HG03066 (cell line): ENCODE measurements around the gene ZNF429.
"Not testable (repeated sequence)": the region's sequence is repeated elsewhere in the genome, so short reads cannot be mapped to it uniquely, and the experiment has no call there.

ENCODE experiments used
- ATAC-seq: cut with Tn5 transposase; IDR thresholded peaks from one replicate; pipeline ENCODE4 v1.9.1; 2021; ENCODE audit warnings: low read depth; ENCODE audit not compliant: unreplicated experiment

Gene ZNF429

GRCh38 chr19:21512609-21513008 is 7.2 kb downstream of the ZNF429 start:
- ATAC-seq, result not testable (repeated sequence)

GRCh38 chr19:21513651-21514050 is 8.2 kb downstream of the ZNF429 start:
- ATAC-seq, result no peak

- no peak for ATAC-seq
These were observed 14.1 kb downstream of the ZNF429 start for GRCh38 chr19:21519488-21519887.

- ATAC-seq, result no peak
These were observed 27.5 kb downstream of the ZNF429 start for GRCh38 chr19:21532904-21533303.

GRCh38 chr19:21536741-21537290 is 31.4 kb downstream of the ZNF429 start:
- ATAC-seq, result not testable (repeated sequence)

GRCh38 chr19:21559444-21559843 is 54.0 kb downstream of the ZNF429 start:
- ATAC-seq, result no peak

- ATAC-seq, result no peak
These were observed 59.0 kb downstream of the ZNF429 start for GRCh38 chr19:21564406-21564805.

- no peak for ATAC-seq
These were observed 60.7 kb downstream of the ZNF429 start for GRCh38 chr19:21566073-21566472.

- ATAC-seq, result not testable (repeated sequence)
These were observed 62.4 kb downstream of the ZNF429 start for GRCh38 chr19:21567806-21568205.

GRCh38 chr19:21568816-21569493 is 63.6 kb downstream of the ZNF429 start:
- ATAC-seq, result no peak

GRCh38 chr19:21569494-21569865 is 64.1 kb downstream of the ZNF429 start:
- no peak for ATAC-seq

- ATAC-seq, result no peak
These were observed 65.9 kb downstream of the ZNF429 start for GRCh38 chr19:21571316-21571715.

GRCh38 chr19:21574607-21575006 is 69.2 kb downstream of the ZNF429 start:
- no peak for ATAC-seq

GRCh38 chr19:21576481-21576880 is 71.1 kb downstream of the ZNF429 start:
- ATAC-seq, result no peak

- ATAC-seq, result no peak
These were observed 74.7 kb downstream of the ZNF429 start for GRCh38 chr19:21580101-21580500.

- no peak for ATAC-seq
These were observed 75.4 kb downstream of the ZNF429 start for GRCh38 chr19:21580818-21581217.

GRCh38 chr19:21581646-21582240 is 76.3 kb downstream of the ZNF429 start:
- no peak for ATAC-seq

- ATAC-seq, result no peak
These were observed 79.1 kb downstream of the ZNF429 start for GRCh38 chr19:21584537-21584936.

- ATAC-seq, result no peak
These were observed 80.0 kb downstream of the ZNF429 start for GRCh38 chr19:21585281-21585890.

GRCh38 chr19:21586311-21587116 is 81.1 kb downstream of the ZNF429 start:
- ATAC-seq, result no peak

- no peak for ATAC-seq
These were observed 81.7 kb downstream of the ZNF429 start for GRCh38 chr19:21587117-21587461.
